ENCODE results near the gene DYNLT4.
"Not testable (repeated sequence)": the region's sequence is repeated elsewhere in the genome, so short reads cannot be mapped to it uniquely, and the experiment has no call there.

GRCh38 chr1:44838294-44838693 is 31.1 kb upstream of the DYNLT4 start:
- TF ChIP-seq POLR2AphosphoS5, CTCF, POLR2A (IDR thresholded peaks at IDR 0.05): not testable (repeated sequence)
